K562 (cell line): ENCODE measurements around the gene ESPN. TPM values are rescaled to one million over a fixed set of nuclear protein-coding genes. Genes with fewer than 3 reads are reported as not detected.
A peak's percentile ranks its signal among the peaks of the same experiment; 100 is the strongest.

Experiments
- HDGF ChIP-seq: fragments of 450-650 bp; IDR thresholded peaks from 2 replicates; pipeline ENCODE4 v1.6.1; 2016
- IRF2 ChIP-seq: sonication (generic); formaldehyde crosslinking; IDR thresholded peaks from 2 replicates; pipeline ENCODE4 v1.8.1; 2022; ENCODE audit warnings: mild to moderate bottlenecking, missing genetic modification reagents
- KDM2B ChIP-seq: fragments of 250-450 bp; sonication (Bioruptor Pico); IDR thresholded peaks from 2 replicates; pipeline ENCODE4 v1.8.0; 2021; ENCODE audit warnings: mild to moderate bottlenecking, moderate library complexity
- KHSRP ChIP-seq: fragments of 450-650 bp; IDR thresholded peaks from 2 replicates; pipeline ENCODE4 v1.6.1; 2017
- MAZ ChIP-seq, 2 experiments: fragments of 450-650 bp in 1 of 2; sonication (generic) in 1 of 2; formaldehyde crosslinking; IDR thresholded peaks in 1 of 2; conservative IDR thresholded peaks in 1 of 2; 2 replicates each; pipeline versions ENCODE4 v1.4.0 to v1.5.0; 2020; ENCODE audit warnings: mild to moderate bottlenecking in 1 of 2, missing genetic modification reagents in 1 of 2
- MXI1 ChIP-seq: IDR thresholded peaks from 2 replicates; pipeline ENCODE4 v1.6.1; 2011; ENCODE audit warnings: low read depth, mild to moderate bottlenecking, improper control_type of control experiment, low read length
- PATZ1 ChIP-seq: fragments of 250-450 bp; sonication (Bioruptor Pico); IDR thresholded peaks from 2 replicates; pipeline ENCODE4 v1.5.0; 2020; ENCODE audit warnings: mild to moderate bottlenecking, borderline replicate concordance
- PHB2 ChIP-seq: fragments of 450-650 bp; IDR thresholded peaks from 2 replicates; pipeline ENCODE4 v1.6.1; 2017; ENCODE audit warnings: low read depth
- PKNOX1 ChIP-seq: fragments of 450-650 bp; IDR thresholded peaks from 2 replicates; pipeline ENCODE4 v1.6.1; 2016
- PML ChIP-seq: IDR thresholded peaks from 2 replicates; pipeline ENCODE4 v1.6.1; 2012; ENCODE audit warnings: low read length, inconsistent platforms
- POLR2B ChIP-seq: fragments of 450-650 bp; IDR thresholded peaks from 2 replicates; pipeline ENCODE4 v1.6.1; 2018; ENCODE audit warnings: low read depth; ENCODE audit not compliant: partially characterized antibody
- SAP30 ChIP-seq: fragments of 200-600 bp; sonication (generic); IDR thresholded peaks from 2 replicates; pipeline ENCODE4 v1.6.1; 2012; ENCODE audit warnings: borderline replicate concordance, low read depth, mild to moderate bottlenecking, moderate library complexity, low read length, control low read depth, inconsistent platforms; ENCODE audit not compliant: insufficient read depth, poor library complexity, severe bottlenecking
- YBX1 ChIP-seq: fragments of 450-650 bp; IDR thresholded peaks from 2 replicates; pipeline ENCODE4 v1.7.1; 2016; ENCODE audit warnings: mild to moderate bottlenecking
- ZKSCAN3 ChIP-seq: fragments of 250-450 bp; sonication (Bioruptor Pico); IDR thresholded peaks from 2 replicates; pipeline ENCODE4 v1.4.0; 2020
- ZNF592 ChIP-seq: fragments of 450-650 bp; IDR thresholded peaks from 2 replicates; pipeline ENCODE4 v1.6.1; 2017; ENCODE audit warnings: antibody characterized with exemption, mild to moderate bottlenecking
- ZNF639 ChIP-seq, 2 experiments: fragments of 200-800 bp in 1 of 2; sonication (Bioruptor generic) in 1 of 2; sonication (generic) in 1 of 2; formaldehyde crosslinking in 1 of 2; IDR thresholded peaks in 1 of 2; conservative IDR thresholded peaks in 1 of 2; 2 replicates each; pipeline versions ENCODE4 v1.5.0 to v1.6.1; 2016 to 2020; ENCODE audit warnings: missing compliant biosample characterization in 1 of 2, missing genetic modification characterization in 1 of 2, missing genetic modification reagents in 1 of 2
- ZNF740 ChIP-seq, 3 experiments: fragments of 200-800 bp in 1 of 3; sonication (Bioruptor generic) in 1 of 3; sonication (generic) in 1 of 3; formaldehyde crosslinking in 1 of 3; IDR thresholded peaks; 2 replicates each; pipeline versions ENCODE4 v1.6.1 to v1.8.0; 2016 to 2022; ENCODE audit warnings: mild to moderate bottlenecking in 2 of 3, missing compliant biosample characterization in 2 of 3, missing genetic modification characterization in 2 of 3, missing genetic modification reagents in 1 of 3
- ZNF75A ChIP-seq: fragments of 450-650 bp; formaldehyde crosslinking; IDR thresholded peaks from 2 replicates; pipeline ENCODE4 v1.4.0; 2020; ENCODE audit warnings: mild to moderate bottlenecking
- polyA plus RNA-seq, 8 experiments: library from polyadenylated mRNA; depleted of rRNA in 4 of 8; stranded (reverse) in 5 of 8; unstranded in 3 of 8; fragments of >200 nt; fragmentation: Nextera tagmentation in 2 of 8; fragmentation: Illumina TruSeq in 1 of 8; extraction: Ambion mirVana in 2 of 8; extraction: Trizol in 1 of 8; gene quantifications; 2 replicates each; pipeline versions ENCODE4 v1.2.1 to v1.2.3, GENCODE V29; 2011 to 2014; ENCODE audit warnings: inconsistent platforms in 1 of 8, missing spikeins in 1 of 8
- total RNA-seq, 7 experiments: library from RNA; depleted of rRNA in 6 of 7; stranded (reverse); fragments of >200 nt in 6 of 7; fragmentation: Illumina TruSeq in 2 of 7; extraction: Trizol in 2 of 7; gene quantifications; 2 replicates each; pipeline versions ENCODE4 v1.2.1 to v1.2.3, GENCODE V29; 2011 to 2021; ENCODE audit warnings: low replicate concordance in 1 of 7

Gene ESPN
- total and polyA plus RNA-seq, 9 of the 15 experiments (the other 6 are each of a cell fraction or from before 2014, with no cell fraction given) = 0.07 to 1.2 (median 0.45) TPM; not detected in 3

GRCh38 chr1:6392809-6393399, 31.7 kb upstream of the ESPN start (continued):
- no peak; the same call in 1 of the 2 replicates for TF ChIP-seq ZNF740 (CRISPR knock-in tag; IDR thresholded peaks at IDR 0.05)
- no peak for TF ChIP-seq ZNF740 (tag; IDR thresholded peaks at IDR 0.05)
- peak; percentile 28; the same call in 1 of the 2 replicates for TF ChIP-seq KDM2B
- no peak for TF ChIP-seq PKNOX1
- TF ChIP-seq HDGF = no peak
- TF ChIP-seq ZNF592 = no peak
- no peak for TF ChIP-seq PATZ1
- no peak for TF ChIP-seq ZKSCAN3 (CRISPR knock-in tag)
- TF ChIP-seq PML = no peak
- no peak for TF ChIP-seq POLR2B
- no peak for TF ChIP-seq IRF2
- no peak for TF ChIP-seq ZNF75A (CRISPR knock-in tag)
- no peak for TF ChIP-seq YBX1
- 0 out of 4 replicates have a peak, but pooled peaks of 1 of the 2 experiments have one; percentile 3 for TF ChIP-seq MAZ (CRISPR knock-in tag; conservative IDR thresholded peaks at IDR 0.05 in 1 of 2, IDR thresholded peaks at IDR 0.05 in 1 of 2)
- TF ChIP-seq PHB2 = no peak
- no peak for TF ChIP-seq MXI1
- no peak for TF ChIP-seq ZNF639 (CRISPR knock-in tag; conservative IDR thresholded peaks at IDR 0.05 in 1 of 2, IDR thresholded peaks at IDR 0.05 in 1 of 2)
- no peak for TF ChIP-seq KHSRP
- peak; percentile 95 for TF ChIP-seq SAP30
